GM06990 (cell line): ENCODE results near the gene PFKL.

Experiments
- DNase-seq: peaks from one replicate; pipeline ENCODE4 v3.0.0-alpha.2; 2011; ENCODE audit not compliant: insufficient read length; ENCODE audit errors: extremely low read depth
- H3K27me3 ChIP-seq: replicated peaks from 2 replicates; pipeline ENCODE4 v1.6.0; 2011; ENCODE audit warnings: low read length; ENCODE audit not compliant: control insufficient read depth, insufficient read depth
- H3K36me3 ChIP-seq: 2 replicates; pipeline ENCODE4 v1.5.1; 2011; ENCODE audit warnings: low read length; ENCODE audit not compliant: control insufficient read depth, insufficient read depth
- H3K4me3 ChIP-seq: replicated peaks from 2 replicates; pipeline ENCODE4 v1.5.1; 2011; ENCODE audit warnings: low read depth, mild to moderate bottlenecking, control low read depth, low read length
- TF ChIP-seq, protein P1 (sequence below): IDR thresholded peaks from 2 replicates; pipeline ENCODE4 v1.5.1; 2011; ENCODE audit warnings: low read length, control low read depth, mild to moderate bottlenecking, inconsistent platforms; ENCODE audit not compliant: insufficient read depth, poor library complexity, severe bottlenecking

Gene PFKL

GRCh38 chr21:44329971-44330681 is 30.3 kb downstream of the PFKL start:
- TF ChIP-seq, protein P1, sequence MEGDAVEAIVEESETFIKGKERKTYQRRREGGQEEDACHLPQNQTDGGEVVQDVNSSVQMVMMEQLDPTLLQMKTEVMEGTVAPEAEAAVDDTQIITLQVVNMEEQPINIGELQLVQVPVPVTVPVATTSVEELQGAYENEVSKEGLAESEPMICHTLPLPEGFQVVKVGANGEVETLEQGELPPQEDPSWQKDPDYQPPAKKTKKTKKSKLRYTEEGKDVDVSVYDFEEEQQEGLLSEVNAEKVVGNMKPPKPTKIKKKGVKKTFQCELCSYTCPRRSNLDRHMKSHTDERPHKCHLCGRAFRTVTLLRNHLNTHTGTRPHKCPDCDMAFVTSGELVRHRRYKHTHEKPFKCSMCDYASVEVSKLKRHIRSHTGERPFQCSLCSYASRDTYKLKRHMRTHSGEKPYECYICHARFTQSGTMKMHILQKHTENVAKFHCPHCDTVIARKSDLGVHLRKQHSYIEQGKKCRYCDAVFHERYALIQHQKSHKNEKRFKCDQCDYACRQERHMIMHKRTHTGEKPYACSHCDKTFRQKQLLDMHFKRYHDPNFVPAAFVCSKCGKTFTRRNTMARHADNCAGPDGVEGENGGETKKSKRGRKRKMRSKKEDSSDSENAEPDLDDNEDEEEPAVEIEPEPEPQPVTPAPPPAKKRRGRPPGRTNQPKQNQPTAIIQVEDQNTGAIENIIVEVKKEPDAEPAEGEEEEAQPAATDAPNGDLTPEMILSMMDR: no peak
- no peaks in the 10 kb centered on the region for H3K27me3 ChIP-seq
- H3K36me3 ChIP-seq: peaks cover 18% of the 10 kb centered on the region

DNA sequence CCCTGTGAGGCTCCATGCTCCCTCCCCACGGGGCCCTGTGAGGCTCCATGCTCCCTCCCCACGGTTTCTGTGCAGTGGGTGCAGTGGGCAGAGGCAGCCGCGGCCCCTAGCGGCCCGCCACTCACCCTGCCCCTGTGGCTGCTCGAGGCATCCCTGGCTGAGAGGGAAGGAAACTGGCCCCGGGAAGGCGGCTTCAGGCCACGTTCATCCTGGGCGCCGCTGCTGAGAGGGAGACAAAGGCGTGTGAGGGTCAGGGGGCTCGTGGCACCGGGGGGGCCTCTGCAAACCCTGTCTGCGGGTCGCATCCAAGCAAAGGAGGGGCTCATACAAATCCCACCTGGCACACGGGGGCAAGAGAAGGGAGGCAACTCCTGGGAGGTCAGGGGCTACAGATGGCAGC is 30.8 kb downstream of the PFKL start:
- H3K4me3 ChIP-seq: no peak overlapping the region
- H3K36me3 ChIP-seq: peaks cover 13% of the 10 kb centered on the region
- DNase-seq: no peak
- TF ChIP-seq, protein P1: no peak
- no peaks in the 10 kb centered on the region for H3K27me3 ChIP-seq

More at GRCh38 chr21:44329971-44330681, 30.3 kb downstream of the PFKL start:
- no peak overlapping the region for H3K4me3 ChIP-seq
- DNase-seq: no peak

DNA sequence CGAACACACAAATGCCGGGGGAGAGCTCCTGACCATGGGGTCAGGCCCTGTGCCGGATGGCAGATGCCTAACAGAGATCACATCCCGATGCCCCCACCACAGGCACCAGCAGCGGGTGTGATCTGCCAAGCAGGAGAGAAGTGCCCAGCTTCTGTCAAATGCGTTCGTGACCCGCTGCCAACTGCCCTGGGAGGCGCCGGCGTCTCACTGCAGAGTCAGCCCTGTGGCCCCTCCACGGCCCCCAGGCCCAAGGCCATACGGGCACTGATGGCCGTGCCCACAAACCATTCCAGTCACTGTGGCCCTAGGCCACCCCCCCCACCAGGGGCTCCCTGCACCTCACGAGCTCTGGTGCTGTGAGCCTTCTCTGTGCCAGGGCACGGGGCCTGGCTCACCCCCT is 31.4 kb downstream of the PFKL start:
- TF ChIP-seq, protein P1: no peak
- H3K36me3 ChIP-seq: peaks cover 9% of the 10 kb centered on the region
- no peaks in the 10 kb centered on the region for H3K27me3 ChIP-seq
- DNase-seq: no peak
- H3K4me3 ChIP-seq: no peak overlapping the region

- H3K27me3 ChIP-seq: no peaks in the 10 kb centered on the region
- TF ChIP-seq, protein P1: no peak
- DNase-seq: no peak
- peaks cover 6% of the 10 kb centered on the region for H3K36me3 ChIP-seq
- H3K4me3 ChIP-seq: no peak overlapping the region
These were observed 31.9 kb downstream of the PFKL start for GRCh38 chr21:44331650-44332307.

GRCh38 chr21:44332383-44332782 is 32.5 kb downstream of the PFKL start:
- Histone ChIP-seq H3K4me3 (no peak overlapping the region), H3K36me3 (peaks cover under 1% of the 10 kb centered on the region; the same call in 1 of the 2 replicates), H3K27me3 (no peaks in the 10 kb centered on the region)
- DNase-seq: no peak
- TF ChIP-seq, protein P1: no peak

GRCh38 chr21:44332965-44333364 is 33.1 kb downstream of the PFKL start:
- TF ChIP-seq, protein P1: no peak
- Histone ChIP-seq H3K4me3 (no peak overlapping the region), H3K27me3 (no peaks in the 10 kb centered on the region), H3K36me3 (no peaks in the 10 kb centered on the region; the same call in 1 of the 2 replicates)
- no peak for DNase-seq
